HepG2 (cell line): ENCODE data around the gene MMP19. TPM values are rescaled to one million over a fixed set of nuclear protein-coding genes. Genes with fewer than 3 reads are reported as not detected.

ENCODE experiments used
- ARID2 ChIP-seq: sonication (generic); formaldehyde crosslinking; IDR thresholded peaks from 2 replicates; pipeline ENCODE4 v1.8.1; 2022; ENCODE audit warnings: mild to moderate bottlenecking, missing genetic modification reagents, borderline replicate concordance
- GZF1 ChIP-seq: sonication (generic); formaldehyde crosslinking; IDR thresholded peaks from 2 replicates; pipeline ENCODE4 v1.5.1; 2020; ENCODE audit warnings: mild to moderate bottlenecking, missing genetic modification reagents
- KDM6A ChIP-seq: IDR thresholded peaks from 2 replicates; pipeline ENCODE4 v1.6.1; 2016; ENCODE audit warnings: low read depth
- MBD4 ChIP-seq: IDR thresholded peaks from 2 replicates; pipeline ENCODE4 v1.6.1; 2012; ENCODE audit warnings: low read length, inconsistent platforms, borderline replicate concordance
- RARG ChIP-seq: sonication (generic); formaldehyde crosslinking; IDR thresholded peaks from 2 replicates; pipeline ENCODE4 v1.4.0; 2020; ENCODE audit warnings: low read depth, mild to moderate bottlenecking, missing genetic modification reagents
- ZNF256 ChIP-seq: sonication (generic); formaldehyde crosslinking; conservative IDR thresholded peaks from 2 replicates; pipeline ENCODE4 v1.4.0; 2020; ENCODE audit warnings: missing genetic modification reagents
- ZNF318 ChIP-seq: sonication (generic); formaldehyde crosslinking; IDR thresholded peaks from 2 replicates; pipeline ENCODE4 v1.4.0; 2020; ENCODE audit warnings: mild to moderate bottlenecking, missing genetic modification reagents
- ZNF34 ChIP-seq: sonication (generic); formaldehyde crosslinking; IDR thresholded peaks from 2 replicates; pipeline ENCODE4 v1.4.0; 2020; ENCODE audit warnings: mild to moderate bottlenecking, missing genetic modification reagents, borderline replicate concordance
- ZNF550 ChIP-seq: sonication (generic); formaldehyde crosslinking; IDR thresholded peaks from 2 replicates; pipeline ENCODE4 v1.4.0; 2020; ENCODE audit warnings: mild to moderate bottlenecking, missing genetic modification reagents, borderline replicate concordance
- polyA plus RNA-seq, 8 experiments: library from polyadenylated mRNA; depleted of rRNA in 3 of 8; stranded (reverse) in 7 of 8; unstranded in 1 of 8; fragments of >200 nt; fragmentation: Illumina TruSeq in 4 of 8; extraction: Trizol in 4 of 8; gene quantifications; 2 replicates each; pipeline versions ENCODE4 v1.2.1 to v1.2.3, GENCODE V29; 2011 to 2016; ENCODE audit warnings: low read depth in 4 of 8, missing spikeins in 1 of 8, mixed read lengths in 1 of 8; ENCODE audit not compliant: insufficient read depth in 1 of 8
- total RNA-seq, 5 experiments: library from RNA; depleted of rRNA; stranded (reverse); fragments of >200 nt; fragmentation: Illumina TruSeq; extraction: Trizol; gene quantifications; 2 replicates each; pipeline ENCODE4 v1.2.3, GENCODE V29; 2016; ENCODE audit warnings: low read depth in 1 of 5
- TF ChIP-seq, protein P1 (sequence below): sonication (generic); formaldehyde crosslinking; IDR thresholded peaks from 2 replicates; pipeline ENCODE4 v1.4.0; 2020; ENCODE audit warnings: missing genetic modification reagents, mild to moderate bottlenecking, borderline replicate concordance
- TF ChIP-seq, protein P2 (sequence below): sonication (generic); formaldehyde crosslinking; IDR thresholded peaks from 2 replicates; pipeline ENCODE4 v1.9.0; 2022; ENCODE audit warnings: low read depth, missing genetic modification reagents
- TF ChIP-seq, protein P3 (sequence below): sonication (generic); formaldehyde crosslinking; IDR thresholded peaks from 2 replicates; pipeline ENCODE4 v1.9.0; 2021; ENCODE audit warnings: missing genetic modification reagents, borderline replicate concordance

MMP19 gene
- total and polyA plus RNA-seq, 2 of the 13 experiments (the other 11 are each of a cell fraction or from before 2014, with no cell fraction given) = 0.07 to 0.08 TPM

DNA sequence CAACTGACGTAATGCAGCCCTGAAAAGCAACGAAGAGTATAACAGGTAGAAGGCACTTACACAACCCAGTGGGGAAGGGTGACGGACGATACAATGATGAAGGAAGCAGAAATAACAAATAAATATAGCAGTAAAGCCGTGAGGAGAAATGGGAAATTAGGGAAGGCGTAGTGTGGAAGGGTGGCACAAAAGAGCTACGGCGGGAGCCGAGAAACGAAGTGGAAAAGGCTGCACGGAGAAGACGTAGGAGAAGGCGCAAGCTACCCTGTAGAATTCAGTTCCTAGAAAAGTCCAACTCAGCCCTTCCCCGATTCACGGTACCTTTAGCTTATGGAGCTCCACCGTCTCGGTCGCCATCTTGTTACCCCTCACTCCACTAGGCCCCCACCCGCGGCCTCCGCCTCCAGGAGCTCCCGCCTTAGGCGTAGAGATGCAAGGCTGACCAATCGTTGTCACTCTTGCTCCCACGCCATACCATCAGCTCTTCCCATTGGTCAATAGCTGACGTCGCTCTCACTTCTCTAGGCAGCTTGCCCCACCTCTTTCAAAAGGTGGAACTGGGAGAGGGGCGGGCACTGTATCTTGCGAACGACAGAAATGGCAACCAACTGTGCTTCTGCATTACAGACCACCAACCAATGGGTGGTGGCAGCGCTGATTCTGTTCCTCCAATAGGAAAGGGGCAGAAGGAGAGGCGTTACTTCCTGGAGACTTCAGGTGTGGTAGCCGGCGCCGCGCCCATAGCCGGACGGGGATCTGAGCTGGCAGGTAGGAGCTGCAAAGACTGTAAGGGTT is 25.2 kb downstream of the MMP19 start, which contains the start of the genes ORMDL2 and SARNP (continued):
- TF ChIP-seq, protein P1, sequence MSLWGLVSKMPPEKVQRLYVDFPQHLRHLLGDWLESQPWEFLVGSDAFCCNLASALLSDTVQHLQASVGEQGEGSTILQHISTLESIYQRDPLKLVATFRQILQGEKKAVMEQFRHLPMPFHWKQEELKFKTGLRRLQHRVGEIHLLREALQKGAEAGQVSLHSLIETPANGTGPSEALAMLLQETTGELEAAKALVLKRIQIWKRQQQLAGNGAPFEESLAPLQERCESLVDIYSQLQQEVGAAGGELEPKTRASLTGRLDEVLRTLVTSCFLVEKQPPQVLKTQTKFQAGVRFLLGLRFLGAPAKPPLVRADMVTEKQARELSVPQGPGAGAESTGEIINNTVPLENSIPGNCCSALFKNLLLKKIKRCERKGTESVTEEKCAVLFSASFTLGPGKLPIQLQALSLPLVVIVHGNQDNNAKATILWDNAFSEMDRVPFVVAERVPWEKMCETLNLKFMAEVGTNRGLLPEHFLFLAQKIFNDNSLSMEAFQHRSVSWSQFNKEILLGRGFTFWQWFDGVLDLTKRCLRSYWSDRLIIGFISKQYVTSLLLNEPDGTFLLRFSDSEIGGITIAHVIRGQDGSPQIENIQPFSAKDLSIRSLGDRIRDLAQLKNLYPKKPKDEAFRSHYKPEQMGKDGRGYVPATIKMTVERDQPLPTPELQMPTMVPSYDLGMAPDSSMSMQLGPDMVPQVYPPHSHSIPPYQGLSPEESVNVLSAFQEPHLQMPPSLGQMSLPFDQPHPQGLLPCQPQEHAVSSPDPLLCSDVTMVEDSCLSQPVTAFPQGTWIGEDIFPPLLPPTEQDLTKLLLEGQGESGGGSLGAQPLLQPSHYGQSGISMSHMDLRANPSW = no peak
- TF ChIP-seq ZNF318 (CRISPR knock-in tag) (no peak), ZNF550 (no peak), KDM6A (no peak), ARID2 (CRISPR knock-in tag) (0 out of 2 replicates have a peak, but pooled peaks have one; percentile 45), GZF1 (no peak), ZNF256 (no peak; the same call in 1 of the 2 replicates), ZNF34 (no peak), MBD4 (no peak), RARG (no peak)
- TF ChIP-seq, protein P2, sequence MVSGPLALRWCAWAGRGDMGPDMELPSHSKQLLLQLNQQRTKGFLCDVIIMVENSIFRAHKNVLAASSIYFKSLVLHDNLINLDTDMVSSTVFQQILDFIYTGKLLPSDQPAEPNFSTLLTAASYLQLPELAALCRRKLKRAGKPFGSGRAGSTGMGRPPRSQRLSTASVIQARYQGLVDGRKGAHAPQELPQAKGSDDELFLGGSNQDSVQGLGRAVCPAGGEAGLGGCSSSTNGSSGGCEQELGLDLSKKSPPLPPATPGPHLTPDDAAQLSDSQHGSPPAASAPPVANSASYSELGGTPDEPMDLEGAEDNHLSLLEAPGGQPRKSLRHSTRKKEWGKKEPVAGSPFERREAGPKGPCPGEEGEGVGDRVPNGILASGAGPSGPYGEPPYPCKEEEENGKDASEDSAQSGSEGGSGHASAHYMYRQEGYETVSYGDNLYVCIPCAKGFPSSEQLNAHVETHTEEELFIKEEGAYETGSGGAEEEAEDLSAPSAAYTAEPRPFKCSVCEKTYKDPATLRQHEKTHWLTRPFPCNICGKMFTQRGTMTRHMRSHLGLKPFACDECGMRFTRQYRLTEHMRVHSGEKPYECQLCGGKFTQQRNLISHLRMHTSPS (CRISPR knock-in tag) = no peak
- TF ChIP-seq, protein P3, sequence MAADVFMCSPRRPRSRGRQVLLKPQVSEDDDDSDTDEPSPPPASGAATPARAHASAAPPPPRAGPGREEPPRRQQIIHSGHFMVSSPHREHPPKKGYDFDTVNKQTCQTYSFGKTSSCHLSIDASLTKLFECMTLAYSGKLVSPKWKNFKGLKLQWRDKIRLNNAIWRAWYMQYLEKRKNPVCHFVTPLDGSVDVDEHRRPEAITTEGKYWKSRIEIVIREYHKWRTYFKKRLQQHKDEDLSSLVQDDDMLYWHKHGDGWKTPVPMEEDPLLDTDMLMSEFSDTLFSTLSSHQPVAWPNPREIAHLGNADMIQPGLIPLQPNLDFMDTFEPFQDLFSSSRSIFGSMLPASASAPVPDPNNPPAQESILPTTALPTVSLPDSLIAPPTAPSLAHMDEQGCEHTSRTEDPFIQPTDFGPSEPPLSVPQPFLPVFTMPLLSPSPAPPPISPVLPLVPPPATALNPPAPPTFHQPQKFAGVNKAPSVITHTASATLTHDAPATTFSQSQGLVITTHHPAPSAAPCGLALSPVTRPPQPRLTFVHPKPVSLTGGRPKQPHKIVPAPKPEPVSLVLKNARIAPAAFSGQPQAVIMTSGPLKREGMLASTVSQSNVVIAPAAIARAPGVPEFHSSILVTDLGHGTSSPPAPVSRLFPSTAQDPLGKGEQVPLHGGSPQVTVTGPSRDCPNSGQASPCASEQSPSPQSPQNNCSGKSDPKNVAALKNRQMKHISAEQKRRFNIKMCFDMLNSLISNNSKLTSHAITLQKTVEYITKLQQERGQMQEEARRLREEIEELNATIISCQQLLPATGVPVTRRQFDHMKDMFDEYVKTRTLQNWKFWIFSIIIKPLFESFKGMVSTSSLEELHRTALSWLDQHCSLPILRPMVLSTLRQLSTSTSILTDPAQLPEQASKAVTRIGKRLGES (CRISPR knock-in tag) = no peak
